SK-N-SH treated with all-trans-retinoic acid at 6 μM for 48 hours (cell line): Measurements from ENCODE around the gene CELF4.

Experiments
- ISL1 ChIP-seq: fragments of 250-450 bp; sonication (Bioruptor Pico); IDR thresholded peaks from 2 replicates; pipeline ENCODE4 v2.1.2; 2022; ENCODE audit warnings: mild to moderate bottlenecking, moderate library complexity
- RARB ChIP-seq: fragments of 250-450 bp; sonication (Bioruptor Pico); IDR thresholded peaks from 2 replicates; pipeline ENCODE4 v1.8.0; 2021; ENCODE audit warnings: mild to moderate bottlenecking, moderate library complexity
- TCF4 ChIP-seq: fragments of 250-450 bp; sonication (Bioruptor Pico); IDR thresholded peaks from 2 replicates; pipeline ENCODE4 v1.8.0; 2021; ENCODE audit warnings: mild to moderate bottlenecking, moderate library complexity, borderline replicate concordance

DNA sequence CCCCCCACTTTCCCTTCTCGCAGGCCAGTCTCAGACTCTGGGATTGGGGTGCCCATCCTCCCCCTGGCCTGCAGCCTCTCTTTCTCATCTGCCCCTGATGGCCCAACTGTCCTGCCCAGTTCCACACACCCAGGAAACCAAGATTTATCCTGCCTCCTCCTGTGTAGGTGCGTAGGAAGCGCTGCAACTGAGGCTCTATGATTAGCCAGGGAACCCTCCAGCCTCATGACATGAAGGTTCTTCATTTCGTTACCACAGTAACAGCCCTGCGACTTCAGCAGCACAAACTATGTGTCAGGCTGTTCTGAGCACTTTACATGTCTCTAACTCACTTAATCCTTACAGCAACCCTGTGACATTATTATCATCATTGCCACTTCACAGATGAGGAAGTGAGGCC, 305.9 kb downstream of the CELF4 start:
- no peak for TF ChIP-seq ISL1 (CRISPR knock-in tag)
- no peak for TF ChIP-seq TCF4 (CRISPR knock-in tag)
- TF ChIP-seq RARB (CRISPR knock-in tag), result no peak
